ENCODE results near the gene ERBB4. TPM values are rescaled to one million over a fixed set of nuclear protein-coding genes. Genes with fewer than 3 reads are reported as not detected.

Gene ERBB4
- polyA plus RNA-seq, 1 of the 3 experiments (the other 2 are of a cell fraction), result 0.05 TPM

DNA sequence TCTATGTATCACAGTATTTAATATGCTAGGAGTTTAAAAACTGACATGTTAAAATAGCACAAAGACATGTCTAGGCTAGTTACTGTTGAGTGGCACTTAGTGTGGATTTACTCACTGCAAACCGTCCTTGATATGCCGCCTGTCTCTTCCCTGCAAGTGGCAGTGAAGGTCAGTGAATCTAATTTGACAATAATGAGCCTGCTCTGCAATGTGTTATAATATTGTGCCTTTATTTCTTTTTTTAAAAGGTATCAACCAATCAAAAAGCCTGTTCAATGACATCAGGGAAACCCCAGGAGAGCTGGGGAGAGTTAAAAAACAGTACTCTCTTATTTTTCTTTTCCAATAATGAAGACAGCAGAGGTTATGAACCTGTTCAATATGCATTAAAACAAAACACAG lies 384.1 kb downstream of the ERBB4 start:
- H3K4me2 ChIP-seq, result no peak overlapping the region
- H3F3A ChIP-seq (replicated peaks; ENCODE audit: insufficient read depth), result no peaks in the 10 kb centered on the region
- DNase-seq, result no peak
- 83% methylated on average over 2 of the region's 2 CpGs for WGBS (ENCODE audit: low lambda C conversion rate)
- H3K4me1 ChIP-seq (ENCODE audit: control insufficient read depth in 1 of 2, insufficient read depth in 2 of 2, low read depth in 1 of 2, low read length in 1 of 2), result peaks cover 0 to 4% of the 10 kb centered on the region in 2 experiments; a peak in 2 of 4 replicates
- H4K20me1 ChIP-seq (ENCODE audit: insufficient read depth), result no peaks in the 10 kb centered on the region
- H2AFZ ChIP-seq (ENCODE audit: low read depth), result peak overlapping the region; percentile 34; the same call in 1 of the 2 replicates
- H3K9me3 ChIP-seq, result no peaks in the 10 kb centered on the region
- no peaks in the 10 kb centered on the region for H3K36me3 ChIP-seq (replicated peaks in 1 of 2; ENCODE audit: control insufficient read depth in 1 of 2, insufficient read depth in 2 of 2, low read length in 1 of 2)
- H3K9me2 ChIP-seq, result no peaks in the 10 kb centered on the region
- peak overlapping the region in 1 of 2 experiments; percentile 34; a peak in 2 of 4 replicates for H3K27ac ChIP-seq (ENCODE audit: low read depth in 2 of 2, low read length in 1 of 2)
- no peaks in the 10 kb centered on the region for H3K27me3 ChIP-seq (ENCODE audit: insufficient read depth)
- ChIA-PET CTCF (interaction anchor here (1.0 kb wide), 2 partner anchors 366 to 410 kb away, joined by 3 read pairs; no protein-coding TSS in a partner anchor), POLR2A (no interaction called here)
- H3K79me2 ChIP-seq (ENCODE audit: insufficient read depth), result no peaks in the 10 kb centered on the region
- no peak overlapping the region for H3K9ac ChIP-seq
- TF ChIP-seq MEF2A (IDR thresholded peaks at IDR 0.05; ENCODE audit: borderline replicate concordance, low read depth) (no peak), TEAD4 (IDR thresholded peaks at IDR 0.05; ENCODE audit: borderline replicate concordance, insufficient read depth) (no peak), RAD21 (IDR thresholded peaks at IDR 0.05; ENCODE audit: low read length) (peak; percentile 29; the same call in 1 of the 2 replicates)
- H3K4me3 ChIP-seq (ENCODE audit: low read depth in 2 of 2, low read length in 1 of 2), result no peak overlapping the region

DNA sequence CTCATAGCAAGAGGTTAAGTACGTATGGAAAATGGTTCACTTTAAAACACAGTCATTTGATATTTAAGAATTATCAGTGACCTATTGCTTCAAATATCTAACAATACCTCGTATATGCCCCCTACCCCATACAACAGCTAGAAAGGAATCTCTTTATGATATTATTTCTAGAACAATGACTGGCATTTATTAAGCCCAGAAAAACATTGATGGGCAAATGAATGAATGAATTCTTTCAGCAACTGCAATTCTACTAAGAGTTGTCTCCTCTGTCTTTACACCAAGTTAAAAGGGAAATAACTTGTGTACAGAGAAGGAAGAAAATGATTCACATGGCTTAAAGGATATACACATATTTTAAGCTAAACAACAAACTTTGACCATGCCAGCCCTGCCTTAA lies 384.7 kb downstream of the ERBB4 start:
- H3K36me3 ChIP-seq (replicated peaks in 1 of 2; ENCODE audit: control insufficient read depth in 1 of 2, insufficient read depth in 2 of 2, low read length in 1 of 2), result no peaks in the 10 kb centered on the region
- H2AFZ ChIP-seq (ENCODE audit: low read depth), result peak overlapping the region; percentile 34; the same call in 1 of the 2 replicates
- POLR2A ChIA-PET, result no interaction called here

More for the DNA sequence above, 384.7 kb downstream of the ERBB4 start:
- TF ChIP-seq RXRA (IDR thresholded peaks at IDR 0.05; ENCODE audit: borderline replicate concordance, low read depth), result no peak
- TF ChIP-seq, protein P1, sequence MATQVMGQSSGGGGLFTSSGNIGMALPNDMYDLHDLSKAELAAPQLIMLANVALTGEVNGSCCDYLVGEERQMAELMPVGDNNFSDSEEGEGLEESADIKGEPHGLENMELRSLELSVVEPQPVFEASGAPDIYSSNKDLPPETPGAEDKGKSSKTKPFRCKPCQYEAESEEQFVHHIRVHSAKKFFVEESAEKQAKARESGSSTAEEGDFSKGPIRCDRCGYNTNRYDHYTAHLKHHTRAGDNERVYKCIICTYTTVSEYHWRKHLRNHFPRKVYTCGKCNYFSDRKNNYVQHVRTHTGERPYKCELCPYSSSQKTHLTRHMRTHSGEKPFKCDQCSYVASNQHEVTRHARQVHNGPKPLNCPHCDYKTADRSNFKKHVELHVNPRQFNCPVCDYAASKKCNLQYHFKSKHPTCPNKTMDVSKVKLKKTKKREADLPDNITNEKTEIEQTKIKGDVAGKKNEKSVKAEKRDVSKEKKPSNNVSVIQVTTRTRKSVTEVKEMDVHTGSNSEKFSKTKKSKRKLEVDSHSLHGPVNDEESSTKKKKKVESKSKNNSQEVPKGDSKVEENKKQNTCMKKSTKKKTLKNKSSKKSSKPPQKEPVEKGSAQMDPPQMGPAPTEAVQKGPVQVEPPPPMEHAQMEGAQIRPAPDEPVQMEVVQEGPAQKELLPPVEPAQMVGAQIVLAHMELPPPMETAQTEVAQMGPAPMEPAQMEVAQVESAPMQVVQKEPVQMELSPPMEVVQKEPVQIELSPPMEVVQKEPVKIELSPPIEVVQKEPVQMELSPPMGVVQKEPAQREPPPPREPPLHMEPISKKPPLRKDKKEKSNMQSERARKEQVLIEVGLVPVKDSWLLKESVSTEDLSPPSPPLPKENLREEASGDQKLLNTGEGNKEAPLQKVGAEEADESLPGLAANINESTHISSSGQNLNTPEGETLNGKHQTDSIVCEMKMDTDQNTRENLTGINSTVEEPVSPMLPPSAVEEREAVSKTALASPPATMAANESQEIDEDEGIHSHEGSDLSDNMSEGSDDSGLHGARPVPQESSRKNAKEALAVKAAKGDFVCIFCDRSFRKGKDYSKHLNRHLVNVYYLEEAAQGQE (IDR thresholded peaks at IDR 0.05; ENCODE audit: low read depth, low read length), result no peak
- TF ChIP-seq SIN3A (IDR thresholded peaks at IDR 0.05; ENCODE audit: borderline replicate concordance, low read depth, low read length), result no peak
- TF ChIP-seq NRF1 (IDR thresholded peaks at IDR 0.05; ENCODE audit: low read depth, low read length), result no peak
- no peak for TF ChIP-seq RCOR1 (IDR thresholded peaks at IDR 0.05; ENCODE audit: low read length)
- TF ChIP-seq POLR2AphosphoS5 (IDR thresholded peaks at IDR 0.05; ENCODE audit: low read depth, low read length), result no peak
- TF ChIP-seq ELF1 (IDR thresholded peaks at IDR 0.05), result no peak
- TF ChIP-seq, protein P2, sequence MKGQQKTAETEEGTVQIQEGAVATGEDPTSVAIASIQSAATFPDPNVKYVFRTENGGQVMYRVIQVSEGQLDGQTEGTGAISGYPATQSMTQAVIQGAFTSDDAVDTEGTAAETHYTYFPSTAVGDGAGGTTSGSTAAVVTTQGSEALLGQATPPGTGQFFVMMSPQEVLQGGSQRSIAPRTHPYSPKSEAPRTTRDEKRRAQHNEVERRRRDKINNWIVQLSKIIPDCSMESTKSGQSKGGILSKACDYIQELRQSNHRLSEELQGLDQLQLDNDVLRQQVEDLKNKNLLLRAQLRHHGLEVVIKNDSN (IDR thresholded peaks at IDR 0.05; ENCODE audit: borderline replicate concordance, low read depth), result no peak
- TF ChIP-seq SMC3 (IDR thresholded peaks at IDR 0.05; ENCODE audit: low read depth, low read length), result no peak
- DNase-seq, result no peak
- Histone ChIP-seq H3K27me3 (ENCODE audit: insufficient read depth) (no peaks in the 10 kb centered on the region), H3K4me1 (ENCODE audit: control insufficient read depth in 1 of 2, insufficient read depth in 2 of 2, low read depth in 1 of 2, low read length in 1 of 2) (peaks cover 0 to 4% of the 10 kb centered on the region in 2 experiments; a peak in 2 of 4 replicates), H3K4me2 (no peak overlapping the region), H3K27ac (ENCODE audit: low read depth in 2 of 2, low read length in 1 of 2) (peak overlapping the region in 1 of 2 experiments; percentile 34; a peak in 2 of 4 replicates), H3K9me3 (no peaks in the 10 kb centered on the region), H3K9me2 (no peaks in the 10 kb centered on the region), H3K9ac (no peak overlapping the region), H4K20me1 (ENCODE audit: insufficient read depth) (no peaks in the 10 kb centered on the region), H3K4me3 (ENCODE audit: low read depth in 2 of 2, low read length in 1 of 2) (no peak overlapping the region), H3K79me2 (ENCODE audit: insufficient read depth) (no peaks in the 10 kb centered on the region), H3F3A (replicated peaks; ENCODE audit: insufficient read depth) (no peaks in the 10 kb centered on the region)
- CTCF ChIA-PET, result interaction anchor here (0.7 to 1.0 kb wide), 3 partner anchors 366 to 409 kb away, joined by 3 read pairs; no protein-coding TSS in a partner anchor
- WGBS (ENCODE audit: low lambda C conversion rate), result 79% methylated on average over 2 of the region's 2 CpGs

Data from SK-N-SH (cell line).